GM10248 (cell line): ENCODE results near the gene MALRD1.

Experiments used
- CTCF ChIA-PET: fragments of 300-600 bp; sonication (Branson Sonifier 250); formaldehyde crosslinking; extraction: SDS; loops from one replicate; lab custom pipeline; 2021; ENCODE audit warnings: antibody characterized with exemption; lab: Yijun Ruan, JAX
- POLR2A ChIA-PET: fragments of 350-650 bp; sonication (Branson Sonifier 250); formaldehyde crosslinking; extraction: SDS; loops from one replicate; lab custom pipeline; 2020; ENCODE audit warnings: antibody characterized with exemption; lab: Yijun Ruan, JAX
- DNase-seq: peaks from one replicate; pipeline ENCODE4 v3.0.0; 2012; ENCODE audit errors: extremely low spot score
- CTCF ChIP-seq: IDR thresholded peaks from 2 replicates; pipeline ENCODE4 v1.5.1; 2012; ENCODE audit warnings: mild to moderate bottlenecking, low read depth; ENCODE audit errors: extremely low read depth, missing control alignments, control extremely low read depth

Gene MALRD1

DNA sequence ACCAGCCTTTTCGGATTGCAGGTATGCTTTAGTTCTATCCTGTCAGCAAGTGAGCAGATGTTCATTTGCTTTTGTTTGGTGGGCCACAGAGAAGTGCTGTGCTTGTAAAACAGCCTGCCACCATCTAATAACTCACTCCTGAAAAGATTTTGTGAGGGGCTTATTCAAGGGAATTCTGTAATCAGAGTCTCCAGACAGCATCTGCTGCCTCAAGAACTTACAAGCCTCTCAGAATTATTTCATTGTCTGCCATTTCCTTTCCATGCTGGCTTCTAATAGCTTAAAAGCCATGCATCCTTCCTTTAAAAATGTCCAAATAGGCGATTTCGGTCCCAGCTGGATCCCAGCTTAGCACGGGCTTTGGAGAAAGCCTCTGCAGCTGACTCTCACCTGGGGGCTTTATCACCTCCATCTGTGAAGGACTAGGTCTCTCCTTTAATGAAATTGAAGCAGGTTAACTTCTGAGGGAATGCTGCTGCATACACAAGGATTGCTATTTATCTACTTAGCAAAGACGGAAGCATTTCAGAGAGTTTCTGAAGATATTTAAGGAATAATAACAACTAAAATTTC lies 48.0 kb downstream of the MALRD1 start:
- POLR2A ChIA-PET: no interaction called here
- DNase-seq: no peak
- CTCF ChIA-PET: no interaction called here
- no peak for TF ChIP-seq CTCF

DNA sequence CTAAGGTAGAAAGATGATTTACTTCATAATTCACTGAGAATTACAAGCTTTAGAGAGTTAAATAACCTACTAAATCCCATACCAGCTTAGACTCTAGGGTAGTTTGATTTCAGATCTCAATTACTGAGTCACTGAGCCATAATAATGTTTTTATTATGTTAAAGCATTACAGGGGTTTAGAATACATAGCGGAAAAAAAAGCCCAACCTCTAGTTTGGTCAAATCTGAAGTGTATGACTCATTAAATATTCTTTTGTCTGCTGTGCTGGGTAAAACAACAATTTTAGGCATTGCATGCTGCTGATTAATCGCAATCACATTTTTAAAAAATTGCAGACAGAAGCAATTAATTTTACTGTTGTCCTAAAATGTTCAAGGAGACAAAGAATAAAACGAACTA lies 48.5 kb downstream of the MALRD1 start:
- ChIA-PET POLR2A (no interaction called here), CTCF (no interaction called here)
- no peak for TF ChIP-seq CTCF
- DNase-seq: no peak

DNA sequence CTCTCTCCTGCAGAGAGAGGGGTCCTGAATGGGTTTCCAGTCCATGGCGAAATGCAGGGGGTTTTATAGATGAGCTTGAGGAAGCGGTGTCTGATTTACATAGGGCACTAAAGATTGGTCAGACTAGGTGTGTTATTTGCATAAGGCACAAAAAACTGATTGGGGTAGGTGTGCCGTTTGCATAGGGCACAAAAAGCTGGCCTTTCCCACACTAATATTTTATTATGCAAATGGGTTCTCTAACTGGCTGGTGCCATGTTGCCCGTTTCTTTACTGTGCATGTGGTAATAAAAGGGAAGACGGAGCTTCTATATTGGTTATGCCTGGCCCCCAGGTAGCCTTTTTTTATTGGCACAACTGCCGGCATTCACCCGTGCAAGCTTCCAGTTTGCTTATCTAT lies 50.2 kb downstream of the MALRD1 start:
- POLR2A ChIA-PET: no interaction called here
- CTCF ChIA-PET: interaction anchor here (1.2 to 1.5 kb wide), 2 partner anchors 10 to 13 kb away, joined by 3 to 4 read pairs; no protein-coding TSS in a partner anchor
- no peak for TF ChIP-seq CTCF
- no peak for DNase-seq

- TF ChIP-seq CTCF: no peak
- DNase-seq: no peak
- ChIA-PET CTCF (interaction anchor here (2.1 kb wide), 1 partner anchor 9 kb away, joined by 4 read pairs; no protein-coding TSS in a partner anchor), POLR2A (no interaction called here)
Measured at GRCh38 chr10:19107406-19107805, 58.8 kb downstream of the MALRD1 start.

- no peak for TF ChIP-seq CTCF
- CTCF ChIA-PET: interaction anchor here (1.5 kb wide), 1 partner anchor 13 kb away, joined by 3 read pairs; no protein-coding TSS in a partner anchor
- POLR2A ChIA-PET: no interaction called here
- no peak for DNase-seq
Measured at GRCh38 chr10:19111501-19112267, 63.1 kb downstream of the MALRD1 start.

- ChIA-PET CTCF (interaction anchor here (1.2 kb wide), 2 partner anchors 18 to 22 kb away, joined by 4 read pairs; no protein-coding TSS in a partner anchor), POLR2A (no interaction called here)
- no peak for TF ChIP-seq CTCF
Measured at GRCh38 chr10:19117438-19117837, 68.8 kb downstream of the MALRD1 start.

More at GRCh38 chr10:19117438-19117837, 68.8 kb downstream of the MALRD1 start:
- no peak for DNase-seq
